Activated CD4-positive, alpha-beta memory T cell treated with anti-CD3 and anti-CD28 coated beads for 36 hours (primary cell): ENCODE measurements around the gene GRID1. TPM values are rescaled to one million over a fixed set of nuclear protein-coding genes. Genes with fewer than 3 reads are reported as not detected.
A peak's percentile ranks its signal among the peaks of the same experiment; 100 is the strongest.

Source experiments
- CTCF ChIA-PET: fragments of 350-600 bp; sonication (Branson Sonifier 250); formaldehyde crosslinking; loops from one replicate; lab custom pipeline; 2021; ENCODE audit warnings: antibody characterized with exemption, inconsistent platforms; lab: Charles Lee
- POLR2A ChIA-PET: fragments of 350-600 bp; sonication (Branson Sonifier 250); formaldehyde crosslinking; loops from one replicate; lab custom pipeline; 2021; ENCODE audit warnings: antibody characterized with exemption; lab: Charles Lee
- DNase-seq: peaks from one replicate; pipeline ENCODE4 v3.0.0-alpha.2; 2020
- H3K27ac Mint-ChIP-seq: one replicate; pipeline ENCODE4 v1.8.0; 2021; ENCODE audit warnings: mixed read lengths
- H3K27me3 Mint-ChIP-seq: one replicate; pipeline ENCODE4 v1.8.0; 2021; ENCODE audit warnings: mixed read lengths
- H3K36me3 Mint-ChIP-seq: one replicate; pipeline ENCODE4 v1.8.0; 2021; ENCODE audit warnings: mixed read lengths
- H3K4me1 Mint-ChIP-seq: one replicate; pipeline ENCODE4 v1.8.0; 2021; ENCODE audit warnings: low read depth, mixed read lengths
- H3K4me3 Mint-ChIP-seq: one replicate; pipeline ENCODE4 v1.8.0; 2021; ENCODE audit warnings: mild to moderate bottlenecking, mixed read lengths
- H3K9me3 Mint-ChIP-seq: one replicate; pipeline ENCODE4 v1.8.0; 2021; ENCODE audit warnings: mixed read lengths
- intact Hi-C: fragments of 100-400 bp; cut with micrococcal nuclease; formaldehyde crosslinking; loops from one replicate; pipeline ENCODE4 v1.15.1; 2023
- total RNA-seq, 2 experiments: library from RNA; stranded (reverse); gene quantifications; one replicate each; pipeline ENCODE4 v1.2.3, GENCODE V29; 2021

GRID1 gene
- total RNA-seq, 2 experiments from 2014 or later = not detected

GRCh38 chr10:86402283-86402941 lies 35.8 kb upstream of the GRID1 start:
- peaks cover 10% of the 10 kb centered on the region for H3K4me1 Mint-ChIP-seq
- no peaks in the 10 kb centered on the region for H3K36me3 Mint-ChIP-seq
- H3K27ac Mint-ChIP-seq = no peak overlapping the region
- ChIA-PET CTCF (interaction anchor here (1.0 to 7.5 kb wide), 3 partner anchors 8 to 183 kb away, joined by 3 to 110 read pairs (median 57); no protein-coding TSS in a partner anchor), POLR2A (interaction anchor here (1.6 kb wide), 1 partner anchor 11 kb away, joined by 5 read pairs; no protein-coding TSS in a partner anchor)
- no peaks in the 10 kb centered on the region for H3K27me3 Mint-ChIP-seq
- no peak overlapping the region for H3K4me3 Mint-ChIP-seq
- no peaks in the 10 kb centered on the region for H3K9me3 Mint-ChIP-seq
- no peak for DNase-seq
- intact Hi-C loops = loop anchor here (5.0 kb wide), 2 partner anchors 45 to 135 kb away; no protein-coding TSS in a partner anchor

GRCh38 chr10:86401588-86402282 lies 35.1 kb upstream of the GRID1 start:
- ChIA-PET CTCF (interaction anchor here (0.5 to 7.5 kb wide), 6 partner anchors 9 to 365 kb away, joined by 3 to 110 read pairs (median 14); no protein-coding TSS in a partner anchor), POLR2A (interaction anchor here (1.3 to 2.6 kb wide), 4 partner anchors 10 to 310 kb away, joined by 3 to 30 read pairs (median 9); partner anchors contain the start of gene WAPL)
- Mint-ChIP-seq H3K4me3 (peak overlapping the region; percentile 89), H3K27me3 (no peaks in the 10 kb centered on the region), H3K36me3 (no peaks in the 10 kb centered on the region), H3K4me1 (peaks cover 10% of the 10 kb centered on the region), H3K27ac (peak overlapping the region; percentile 60), H3K9me3 (no peaks in the 10 kb centered on the region)
- peak; percentile 35 for DNase-seq
- intact Hi-C loops = loop anchor here (5.0 kb wide), 2 partner anchors 46 to 136 kb away; no protein-coding TSS in a partner anchor

GRCh38 chr10:86400705-86401587 lies 34.4 kb upstream of the GRID1 start:
- Mint-ChIP-seq H3K27me3 (no peaks in the 10 kb centered on the region), H3K4me1 (peaks cover 10% of the 10 kb centered on the region), H3K9me3 (no peaks in the 10 kb centered on the region), H3K27ac (peak overlapping the region; percentile 87), H3K4me3 (peak overlapping the region; percentile 89), H3K36me3 (no peaks in the 10 kb centered on the region)
- peak; percentile 87 for DNase-seq
- CTCF ChIA-PET = interaction anchor here (0.5 to 7.5 kb wide), 24 partner anchors 7 to 364 kb away, joined by 3 to 110 read pairs (median 5); partner anchors contain the start of gene WAPL
- POLR2A ChIA-PET = interaction anchor here (0.7 to 2.6 kb wide), 10 partner anchors 10 to 311 kb away, joined by 3 to 30 read pairs (median 4); partner anchors contain the start of gene WAPL
- intact Hi-C loops = loop anchor here (1.0 to 5.0 kb wide), 5 partner anchors 10 to 184 kb away; partner anchors contain the start of gene WAPL

- DNase-seq = peak; percentile 97
- CTCF ChIA-PET = interaction anchor here (0.7 to 7.5 kb wide), 28 partner anchors 8 to 353 kb away, joined by 3 to 110 read pairs (median 5); partner anchors contain the start of gene WAPL
- Mint-ChIP-seq H3K9me3 (no peaks in the 10 kb centered on the region), H3K27ac (peak overlapping the region; percentile 87), H3K4me3 (peak overlapping the region; percentile 89), H3K36me3 (no peaks in the 10 kb centered on the region), H3K4me1 (peaks cover 10% of the 10 kb centered on the region), H3K27me3 (no peaks in the 10 kb centered on the region)
- POLR2A ChIA-PET = interaction anchor here (0.6 to 2.6 kb wide), 10 partner anchors 11 to 196 kb away, joined by 3 to 30 read pairs (median 4); partner anchors contain the start of gene WAPL
- intact Hi-C loops = loop anchor here (1.0 to 5.0 kb wide), 5 partner anchors 11 to 185 kb away; partner anchors contain the start of gene WAPL
These were observed 33.5 kb upstream of the GRID1 start for GRCh38 chr10:86399879-86400704.

DNA sequence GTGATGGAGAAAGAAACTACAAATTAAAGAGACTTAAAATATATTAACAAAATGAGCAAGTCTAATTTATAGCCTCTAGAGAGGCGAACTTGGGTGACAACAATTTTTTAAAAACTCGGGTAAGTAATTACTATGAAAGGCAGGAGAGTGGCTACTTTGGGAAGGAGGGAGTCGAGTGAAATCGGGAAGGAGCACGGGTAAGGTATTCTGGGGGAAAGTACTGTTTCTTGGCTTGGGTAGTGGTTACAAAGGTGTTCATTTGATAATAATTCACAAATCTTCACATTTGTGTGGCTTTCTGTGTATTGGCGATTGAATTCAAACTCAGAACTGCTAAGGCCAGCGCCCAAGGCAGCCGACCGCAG lies 32.9 kb upstream of the GRID1 start:
- Mint-ChIP-seq H3K4me3 (peak overlapping the region; percentile 89), H3K27me3 (no peaks in the 10 kb centered on the region), H3K36me3 (no peaks in the 10 kb centered on the region), H3K27ac (peak overlapping the region; percentile 69), H3K4me1 (peaks cover 10% of the 10 kb centered on the region), H3K9me3 (no peaks in the 10 kb centered on the region)
- intact Hi-C loops = no loop called here
- DNase-seq = no peak
- CTCF ChIA-PET = interaction anchor here (0.8 to 7.5 kb wide), 21 partner anchors 9 to 352 kb away, joined by 3 to 110 read pairs (median 5); partner anchors contain the start of gene WAPL
- POLR2A ChIA-PET = interaction anchor here (0.6 to 2.6 kb wide), 7 partner anchors 12 to 197 kb away, joined by 3 to 30 read pairs (median 5); partner anchors contain the start of gene WAPL

- Mint-ChIP-seq H3K4me1 (peaks cover 13% of the 10 kb centered on the region), H3K9me3 (no peaks in the 10 kb centered on the region), H3K27me3 (no peaks in the 10 kb centered on the region), H3K27ac (no peak overlapping the region), H3K36me3 (no peaks in the 10 kb centered on the region), H3K4me3 (no peak overlapping the region)
- no peak for DNase-seq
- POLR2A ChIA-PET = no interaction called here
- CTCF ChIA-PET = interaction anchor here (1.2 kb wide), 1 partner anchor 188 kb away, joined by 8 read pairs; no protein-coding TSS in a partner anchor
- intact Hi-C loops = no loop called here
These were observed 30.5 kb upstream of the GRID1 start for GRCh38 chr10:86397120-86397519.

DNA sequence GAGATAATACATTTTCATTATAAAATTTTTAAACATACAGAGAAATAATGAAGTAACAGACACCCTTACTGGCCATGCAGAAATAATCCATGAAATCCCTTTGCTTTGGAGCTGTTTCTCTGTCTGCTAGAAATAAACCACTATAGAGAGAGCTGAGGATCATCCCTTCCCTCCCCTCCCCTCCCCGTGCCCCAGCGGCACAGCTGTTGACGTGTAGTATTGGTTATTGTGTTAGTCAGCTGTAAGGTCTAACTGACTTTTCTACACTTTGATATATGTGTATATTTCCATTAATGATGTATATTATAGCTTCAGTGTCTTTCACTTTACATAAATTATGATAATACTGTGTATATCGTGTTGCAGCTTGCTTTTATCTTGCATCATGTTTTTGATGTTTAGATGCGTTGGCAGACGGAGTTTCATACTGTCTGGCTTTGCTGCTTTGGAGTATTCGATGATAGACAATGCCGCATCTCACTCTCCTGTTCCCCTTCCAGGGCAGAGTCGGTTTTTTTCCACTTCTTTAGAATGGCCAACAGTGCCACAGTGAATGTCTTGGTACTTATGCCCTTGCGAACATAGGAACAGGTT lies 27.4 kb upstream of the GRID1 start:
- no peak overlapping the region for H3K27ac Mint-ChIP-seq
- POLR2A ChIA-PET = interaction anchor here (1.3 kb wide), 1 partner anchor 9 kb away, joined by 3 read pairs; no protein-coding TSS in a partner anchor

DNA sequence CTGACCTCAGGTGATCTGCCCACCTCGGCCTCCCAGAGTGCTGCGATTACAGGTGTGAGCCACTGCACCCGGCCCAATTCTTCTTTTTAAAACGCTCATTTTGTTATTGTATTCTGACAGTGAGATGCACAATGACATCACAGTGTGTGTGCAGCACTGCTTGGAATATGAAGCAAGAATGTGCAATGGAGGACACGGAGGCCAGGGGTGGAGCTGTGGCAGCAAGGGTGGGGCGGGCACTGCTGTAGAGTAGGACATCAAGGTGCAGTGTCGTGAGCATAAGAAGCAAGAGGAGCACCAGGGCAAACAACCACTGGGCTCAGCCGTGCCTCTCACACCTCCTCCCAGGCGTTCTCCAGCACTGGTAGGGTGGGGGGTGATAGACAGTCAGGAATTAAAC lies 26.8 kb upstream of the GRID1 start:
- peaks cover 12% of the 10 kb centered on the region for H3K27me3 Mint-ChIP-seq
- intact Hi-C loops = no loop called here
- DNase-seq = no peak
- H3K4me1 Mint-ChIP-seq = peaks cover 7% of the 10 kb centered on the region
- no peak overlapping the region for H3K4me3 Mint-ChIP-seq
- POLR2A ChIA-PET = interaction anchor here (1.3 kb wide), 1 partner anchor 10 kb away, joined by 3 read pairs; no protein-coding TSS in a partner anchor
- no peak overlapping the region for H3K27ac Mint-ChIP-seq
- no peaks in the 10 kb centered on the region for H3K9me3 Mint-ChIP-seq
- CTCF ChIA-PET = no interaction called here
- H3K36me3 Mint-ChIP-seq = no peaks in the 10 kb centered on the region

More for the DNA sequence above, 27.4 kb upstream of the GRID1 start:
- Mint-ChIP-seq H3K27me3 (peaks cover 10% of the 10 kb centered on the region), H3K9me3 (no peaks in the 10 kb centered on the region), H3K4me1 (peaks cover 7% of the 10 kb centered on the region), H3K36me3 (no peaks in the 10 kb centered on the region), H3K4me3 (no peak overlapping the region)
- DNase-seq = peak; percentile 38
- intact Hi-C loops = no loop called here
- CTCF ChIA-PET = interaction anchor here (0.7 kb wide), 1 partner anchor 191 kb away, joined by 5 read pairs; no protein-coding TSS in a partner anchor

DNA sequence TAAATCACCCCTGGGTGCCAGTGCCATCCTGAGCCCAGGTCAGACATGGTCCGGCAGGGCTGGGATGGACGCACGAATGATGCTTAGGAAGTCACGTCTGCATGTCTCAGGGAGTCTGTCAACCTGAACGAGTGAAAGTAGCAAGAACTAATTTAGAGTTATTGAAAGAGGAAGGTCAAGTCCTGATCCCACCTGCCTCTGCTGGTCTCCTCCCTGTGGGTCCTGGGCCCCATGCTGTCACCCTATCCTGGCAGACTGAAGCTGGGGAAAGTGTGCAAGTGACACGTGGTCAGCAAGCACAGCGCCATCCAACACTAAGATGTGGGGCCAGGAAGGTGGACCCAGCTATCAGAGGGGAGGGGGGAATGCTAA lies 26.1 kb upstream of the GRID1 start:
- Mint-ChIP-seq H3K27ac (no peak overlapping the region), H3K4me3 (no peak overlapping the region), H3K9me3 (no peaks in the 10 kb centered on the region), H3K4me1 (peaks cover 9% of the 10 kb centered on the region), H3K36me3 (no peaks in the 10 kb centered on the region), H3K27me3 (peaks cover 18% of the 10 kb centered on the region)
- DNase-seq = no peak
- ChIA-PET CTCF (interaction anchor here (1.4 kb wide), 1 partner anchor 193 kb away, joined by 6 read pairs; no protein-coding TSS in a partner anchor), POLR2A (interaction anchor here (1.3 kb wide), 1 partner anchor 11 kb away, joined by 3 read pairs; no protein-coding TSS in a partner anchor)
- intact Hi-C loops = no loop called here
